Measurements from ENCODE around the gene ZNF575.

Gene ZNF575

GRCh38 chr19:43584484-43584883, 51.5 kb downstream of the ZNF575 start:
- Histone ChIP-seq H4K20me1 (ENCODE audit: insufficient read depth) (no peaks in the 10 kb centered on the region), H2AFZ (ENCODE audit: low read depth) (no peak overlapping the region), H3K27ac (no peak overlapping the region), H3K4me2 (no peak overlapping the region), H3K27me3 (ENCODE audit: insufficient read depth, low read depth) (no peaks in the 10 kb centered on the region), H3K4me1 (ENCODE audit: low read depth, poor library complexity, severe bottlenecking) (peaks cover 10% of the 10 kb centered on the region), H3K36me3 (ENCODE audit: insufficient read depth) (no peaks in the 10 kb centered on the region), H3K4me3 (IDR thresholded peaks at IDR 0.05; ENCODE audit: insufficient read depth, low read depth, low read length) (no peak overlapping the region), H3K79me2 (ENCODE audit: insufficient read depth, low read depth) (no peaks in the 10 kb centered on the region), H3K9ac (no peak overlapping the region)
- no peak for TF ChIP-seq CTCF (conservative IDR thresholded peaks at IDR 0.05; ENCODE audit: low read depth, low read length)

Measured in KMS-11 (cell line).